ENCODE results near the gene C1QTNF9B.

GRCh38 chr13:23859904-23860303, 37.4 kb downstream of the C1QTNF9B start:
- TF ChIP-seq CTCF (IDR thresholded peaks at IDR 0.05) (no peak), POLR2A (IDR thresholded peaks at IDR 0.05) (no peak)

Measured in adrenal gland (tissue), 5 donors.